Mammary epithelial cell (primary cell): Measurements from ENCODE around the gene P2RY13.

ENCODE experiments used
- CTCF ChIP-seq, 2 donors: IDR thresholded peaks in 1 of 2; conservative IDR thresholded peaks in 1 of 2; 2 replicates each; pipeline ENCODE4 v1.5.1; 2011 to 2012; ENCODE audit warnings: inconsistent platforms in 2 of 2, low read length in 2 of 2, mild to moderate bottlenecking in 2 of 2, control low read depth in 1 of 2, low read depth in 1 of 2; ENCODE audit not compliant: insufficient read depth in 1 of 2; ENCODE audit errors: extremely low read depth in 1 of 2
- EZH2 ChIP-seq: IDR thresholded peaks from 2 replicates; pipeline ENCODE4 v1.6.1; 2012; ENCODE audit warnings: low read length, inconsistent platforms, borderline replicate concordance

DNA sequence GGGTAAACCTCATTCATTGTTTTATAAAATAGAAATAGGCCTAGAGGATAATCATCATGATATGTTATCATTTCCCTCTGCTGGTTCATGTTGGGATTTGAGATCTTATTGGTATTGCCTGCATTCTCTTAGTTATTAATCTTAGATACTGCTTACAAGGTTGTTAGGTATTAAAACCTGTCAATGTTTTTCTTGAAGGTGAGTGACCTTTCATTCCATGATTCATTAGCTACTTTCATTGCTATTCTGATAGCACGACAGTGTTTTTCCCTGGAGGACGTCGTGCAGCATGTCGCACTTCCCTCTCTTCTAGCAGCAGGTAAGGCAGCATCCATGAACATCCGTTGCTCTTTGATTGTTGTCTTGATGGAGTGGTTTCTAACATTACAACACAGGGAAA is 38.1 kb upstream of the P2RY13 start:
- no peak for TF ChIP-seq CTCF (conservative IDR thresholded peaks at IDR 0.05 in 1 of 2, IDR thresholded peaks at IDR 0.05 in 1 of 2; ENCODE audit: extremely low read depth in 1 of 2, insufficient read depth in 1 of 2, low read depth in 1 of 2, low read length in 2 of 2)
- TF ChIP-seq EZH2: no peak
